ENCODE results near the gene GABRB3. TPM values are rescaled to one million over a fixed set of nuclear protein-coding genes. Genes with fewer than 3 reads are reported as not detected.

Gene GABRB3
- total RNA-seq (1 to 10 TPM in 7 of 10 donors, under 1 TPM in 3; 0.45 to 4.5 (median 2.4) TPM), polyA plus RNA-seq (under 1 TPM; 0.23 to 0.44 TPM)
- long read RNA-seq, donor 1, full-length matches to known transcripts = 2 of 3 reads
- long read RNA-seq, donor 1, partial matches to known transcripts = 1 of 3 reads
- long read RNA-seq, donor 1, other reads (novel, unspliced or antisense) = 0 of 3 reads
- long read RNA-seq, donor 2, full-length matches to known transcripts = 1 of 1 reads
- long read RNA-seq, donor 2, partial matches to known transcripts = 0 of 1 reads
- long read RNA-seq, donor 2, other reads (novel, unspliced or antisense) = 0 of 1 reads
- long read RNA-seq, donor 3, partial matches to known transcripts = 1 of 1 reads
- long read RNA-seq, donor 3, other reads (novel, unspliced or antisense) = 0 of 1 reads

DNA sequence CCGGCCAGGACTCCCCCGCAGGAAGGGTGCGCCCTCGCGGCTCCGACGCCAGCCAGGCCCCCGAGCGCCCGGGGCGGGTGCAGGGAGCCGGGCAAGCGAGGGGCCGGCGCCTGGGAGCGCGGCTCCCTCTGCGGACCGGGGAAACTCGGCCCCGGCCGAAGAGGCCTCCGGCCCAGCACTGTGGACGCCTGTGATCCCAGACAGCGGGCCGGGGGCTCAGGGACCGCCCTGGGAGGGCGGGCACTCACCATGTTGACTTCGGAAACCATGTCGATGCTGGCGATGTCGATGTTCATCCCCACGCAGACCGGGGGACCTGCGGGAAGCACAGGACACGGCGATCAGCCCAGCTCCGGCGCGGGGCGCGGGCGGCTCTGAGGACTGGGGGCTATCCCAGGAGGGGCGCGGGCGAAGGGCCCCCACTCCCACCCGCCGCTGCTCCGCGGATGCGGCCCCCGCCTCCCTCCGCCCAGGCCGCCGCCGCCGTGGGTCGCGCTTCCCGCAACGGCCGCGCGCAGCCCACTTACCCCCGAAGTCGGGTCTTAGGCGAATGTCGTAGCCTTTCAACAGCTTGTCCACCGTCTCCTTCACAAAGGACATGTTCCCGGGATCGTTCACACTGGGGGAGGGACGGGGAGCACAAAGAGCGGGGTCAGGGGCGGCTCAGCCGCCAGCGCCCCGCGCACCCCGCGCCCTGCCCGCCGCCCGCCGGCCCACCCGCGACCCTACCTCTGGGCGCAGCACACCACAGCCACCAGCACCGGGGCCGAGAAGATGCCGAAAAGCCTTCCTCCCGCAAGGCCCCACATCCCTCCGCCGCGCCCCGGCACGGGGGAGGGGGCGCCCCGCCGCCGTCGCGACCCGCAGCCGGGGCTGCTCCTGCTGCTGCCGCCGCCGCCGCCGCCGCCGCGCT is at the start of gene GABRB3:
GABRB3 (minus strand) TSS at position 913 of the 913 bp plus-strand sequence.
- no peak within 1 kb of the TSS for H3K27ac ChIP-seq
- intact Hi-C loops (cut with DNase I) = no loop called here
- DNase-seq = no peak

DNA sequence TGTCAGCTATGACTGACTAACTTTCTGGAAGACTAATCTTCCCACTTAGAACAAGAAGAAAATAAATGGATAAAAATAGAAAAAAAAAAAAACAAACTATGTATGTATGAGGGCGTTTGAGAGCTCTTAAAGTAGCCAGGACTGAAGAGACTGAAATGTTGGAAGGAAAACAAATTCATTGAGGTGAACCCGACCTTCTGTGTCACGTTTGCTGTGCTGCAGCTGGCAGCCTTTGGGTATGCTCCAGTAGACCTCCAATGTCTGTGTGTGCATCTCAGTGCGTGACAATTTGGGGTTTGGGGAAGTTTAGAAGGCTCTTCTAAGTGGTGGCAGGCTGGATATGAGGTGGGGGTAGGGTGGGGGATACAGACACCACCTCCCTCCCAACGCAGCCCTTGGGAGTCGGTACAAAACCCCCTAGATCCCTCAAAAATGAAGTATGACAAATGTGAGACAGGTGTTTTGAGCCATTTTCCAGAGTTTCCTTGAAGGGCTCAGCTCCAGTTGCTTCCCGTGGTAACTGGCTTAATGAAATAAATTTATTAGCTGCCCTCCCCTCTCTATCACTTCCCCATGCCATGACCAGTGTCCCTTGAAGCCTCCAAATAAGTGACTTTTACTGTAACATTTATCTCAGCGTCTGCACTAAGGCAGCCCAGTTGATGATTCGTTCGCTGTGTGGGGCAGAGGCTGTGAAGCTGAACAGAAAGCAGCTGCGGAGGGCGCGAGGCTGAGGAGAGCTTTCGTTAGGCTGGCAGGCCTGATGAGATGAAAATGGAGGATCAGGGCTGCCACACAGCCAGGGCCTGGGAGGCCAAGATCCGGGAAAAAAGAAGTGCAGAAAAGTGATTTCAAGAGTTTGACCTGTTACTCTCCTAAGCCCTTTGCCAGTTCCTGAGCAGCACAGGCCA is 34.9 kb upstream of the GABRB3 start:
- no peaks in the 10 kb centered on the region for H3K36me3 ChIP-seq
- H3K4me3 ChIP-seq = no peak overlapping the region
- TF ChIP-seq, protein P1, sequence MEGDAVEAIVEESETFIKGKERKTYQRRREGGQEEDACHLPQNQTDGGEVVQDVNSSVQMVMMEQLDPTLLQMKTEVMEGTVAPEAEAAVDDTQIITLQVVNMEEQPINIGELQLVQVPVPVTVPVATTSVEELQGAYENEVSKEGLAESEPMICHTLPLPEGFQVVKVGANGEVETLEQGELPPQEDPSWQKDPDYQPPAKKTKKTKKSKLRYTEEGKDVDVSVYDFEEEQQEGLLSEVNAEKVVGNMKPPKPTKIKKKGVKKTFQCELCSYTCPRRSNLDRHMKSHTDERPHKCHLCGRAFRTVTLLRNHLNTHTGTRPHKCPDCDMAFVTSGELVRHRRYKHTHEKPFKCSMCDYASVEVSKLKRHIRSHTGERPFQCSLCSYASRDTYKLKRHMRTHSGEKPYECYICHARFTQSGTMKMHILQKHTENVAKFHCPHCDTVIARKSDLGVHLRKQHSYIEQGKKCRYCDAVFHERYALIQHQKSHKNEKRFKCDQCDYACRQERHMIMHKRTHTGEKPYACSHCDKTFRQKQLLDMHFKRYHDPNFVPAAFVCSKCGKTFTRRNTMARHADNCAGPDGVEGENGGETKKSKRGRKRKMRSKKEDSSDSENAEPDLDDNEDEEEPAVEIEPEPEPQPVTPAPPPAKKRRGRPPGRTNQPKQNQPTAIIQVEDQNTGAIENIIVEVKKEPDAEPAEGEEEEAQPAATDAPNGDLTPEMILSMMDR (IDR thresholded peaks at IDR 0.05) = no peak
- WGBS, 2 donors = 51 to 56% methylated on average over 15 of the region's 15 CpGs
- no peaks in the 10 kb centered on the region for H3K27me3 ChIP-seq
- H3K27ac ChIP-seq = peak overlapping the region in 2 of 10 donors; percentile 10 to 15
- DNase-seq = no peak
- peaks cover 0 to 22% (median 9%) of the 10 kb centered on the region in 11 donors for H3K9me3 ChIP-seq
- H3K4me1 ChIP-seq = peaks cover 0 to 18% (median 0%) of the 10 kb centered on the region in 9 donors
- intact Hi-C loops (cut with DNase I) = no loop called here
- peak in 3 of 8 donors; percentile 42 to 77 (median 49) for ATAC-seq

More for the DNA sequence above, at the start of gene GABRB3:
- Histone ChIP-seq H3K36me3 (no peaks in the 10 kb centered on the region), H3K27me3 (peaks cover 0 to 71% (median 59%) of the 10 kb centered on the region in 7 donors), H3K4me3 (peak within 1 kb of the TSS; percentile 18 to 50 (median 45)), H3K9me3 (no peaks in the 10 kb centered on the region), H3K4me1 (peaks cover 0 to 20% (median 8%) of the 10 kb centered on the region in 9 donors)
- WGBS, 2 donors = 2% methylated on average over 71 to 112 of the region's 112 CpGs
- TF ChIP-seq, protein P1 (IDR thresholded peaks at IDR 0.05) = no peak
- peak in 4 of 8 donors; percentile 8 to 82 (median 36) for ATAC-seq

DNA sequence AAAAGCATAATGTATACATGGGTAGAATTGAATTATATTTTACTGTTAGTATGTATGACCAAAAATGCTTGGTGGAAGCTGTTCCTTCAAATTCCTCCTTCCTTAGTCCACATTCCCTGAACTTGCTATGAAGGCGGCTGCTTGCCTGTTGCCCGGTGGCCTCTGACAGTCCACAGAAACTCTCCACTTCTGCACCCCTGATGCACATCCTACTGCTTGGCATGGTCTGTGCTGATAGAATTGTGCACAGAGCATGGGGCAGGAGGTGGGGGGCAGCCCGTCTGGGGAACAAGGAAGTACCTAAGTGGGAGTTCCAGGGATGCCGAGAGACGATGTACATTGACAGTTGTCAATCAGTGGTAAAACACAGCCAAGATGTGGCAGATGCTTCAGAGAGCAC is 33.7 kb upstream of the GABRB3 start:
- peak in 3 of 8 donors; percentile 7 to 71 (median 19) for ATAC-seq

More for the DNA sequence above, 33.7 kb upstream of the GABRB3 start:
- H3K4me1 ChIP-seq = peaks cover 0 to 18% (median 0%) of the 10 kb centered on the region in 9 donors
- H3K4me3 ChIP-seq = no peak overlapping the region
- peaks cover 0 to 12% (median 0%) of the 10 kb centered on the region in 11 donors for H3K9me3 ChIP-seq
- TF ChIP-seq, protein P1 (IDR thresholded peaks at IDR 0.05) = no peak
- no peaks in the 10 kb centered on the region for H3K27me3 ChIP-seq
- intact Hi-C loops (cut with DNase I) = no loop called here
- H3K27ac ChIP-seq = no peak overlapping the region
- no peak for DNase-seq
- whole genome bisulfite sequencing, 2 donors = 56 to 71% methylated on average over 5 of the region's 5 CpGs
- H3K36me3 ChIP-seq = no peaks in the 10 kb centered on the region

Data from heart right ventricle (tissue), 16 donors.